Adrenal gland (tissue), 5 donors: ENCODE data around the gene NLRP6.

Experiments
- POLR2A ChIP-seq, 2 donors: fragments of 450-650 bp; IDR thresholded peaks; one replicate each; pipeline ENCODE4 v1.6.1; 2017; ENCODE audit warnings: antibody characterized with exemption in 2 of 2, mild to moderate bottlenecking in 2 of 2, moderate library complexity in 1 of 2
- TF ChIP-seq, protein P1 (sequence below), 6 experiments: fragments of 450-650 bp in 4 of 6; fragments of 200-600 bp in 2 of 6; sonication (generic) in 1 of 6; IDR thresholded peaks; 1 replicate in 5 of 6; 2 replicates in 1 of 6; pipeline versions ENCODE4 v1.5.1 to v1.8.0; 2016 to 2021; ENCODE audit warnings: antibody characterized with exemption in 6 of 6, mild to moderate bottlenecking in 2 of 6, moderate library complexity in 1 of 6
- donor health status: DM: no; HTN: no; CAD: no.

- TF ChIP-seq, protein P1, sequence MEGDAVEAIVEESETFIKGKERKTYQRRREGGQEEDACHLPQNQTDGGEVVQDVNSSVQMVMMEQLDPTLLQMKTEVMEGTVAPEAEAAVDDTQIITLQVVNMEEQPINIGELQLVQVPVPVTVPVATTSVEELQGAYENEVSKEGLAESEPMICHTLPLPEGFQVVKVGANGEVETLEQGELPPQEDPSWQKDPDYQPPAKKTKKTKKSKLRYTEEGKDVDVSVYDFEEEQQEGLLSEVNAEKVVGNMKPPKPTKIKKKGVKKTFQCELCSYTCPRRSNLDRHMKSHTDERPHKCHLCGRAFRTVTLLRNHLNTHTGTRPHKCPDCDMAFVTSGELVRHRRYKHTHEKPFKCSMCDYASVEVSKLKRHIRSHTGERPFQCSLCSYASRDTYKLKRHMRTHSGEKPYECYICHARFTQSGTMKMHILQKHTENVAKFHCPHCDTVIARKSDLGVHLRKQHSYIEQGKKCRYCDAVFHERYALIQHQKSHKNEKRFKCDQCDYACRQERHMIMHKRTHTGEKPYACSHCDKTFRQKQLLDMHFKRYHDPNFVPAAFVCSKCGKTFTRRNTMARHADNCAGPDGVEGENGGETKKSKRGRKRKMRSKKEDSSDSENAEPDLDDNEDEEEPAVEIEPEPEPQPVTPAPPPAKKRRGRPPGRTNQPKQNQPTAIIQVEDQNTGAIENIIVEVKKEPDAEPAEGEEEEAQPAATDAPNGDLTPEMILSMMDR (IDR thresholded peaks at IDR 0.05): no peak
- TF ChIP-seq POLR2A (IDR thresholded peaks at IDR 0.05): no peak
Measured at GRCh38 chr11:230431-230830, 47.8 kb upstream of the NLRP6 start.
